Astrocyte of the spinal cord (primary cell): ENCODE measurements around the gene LOC101059915.

Experiments
- DNase-seq: peaks from one replicate; pipeline ENCODE4 v3.0.0; 2011; ENCODE audit warnings: low read depth, low spot score
- H3K4me3 ChIP-seq: 2 replicates; pipeline ENCODE4 v1.5.1; 2011; ENCODE audit warnings: low read depth, mild to moderate bottlenecking, low read length, moderate library complexity
- CTCF ChIP-seq: IDR thresholded peaks from 2 replicates; pipeline ENCODE4 v1.5.1; 2012; ENCODE audit warnings: low read depth, mild to moderate bottlenecking, low read length, inconsistent platforms
- in situ Hi-C: cut with HindIII; loops from 2 replicates; pipeline ENCODE4 v1.10.0; 2017; ENCODE audit warnings: low sequenced_read_pairs

LOC101059915 gene

GRCh38 chrX:71621603-71622002 is 45.7 kb upstream of the LOC101059915 start:
- no peak for TF ChIP-seq CTCF
- no peak overlapping the region for H3K4me3 ChIP-seq
- no peak for DNase-seq
- in situ Hi-C loops: no loop called here

GRCh38 chrX:71622032-71622575 is 45.2 kb upstream of the LOC101059915 start:
- no peak for TF ChIP-seq CTCF
- DNase-seq: no peak
- in situ Hi-C loops: no loop called here
- H3K4me3 ChIP-seq: no peak overlapping the region

- TF ChIP-seq CTCF: no peak
- peak; percentile 38 for DNase-seq
- no peak overlapping the region for H3K4me3 ChIP-seq
- in situ Hi-C loops: no loop called here
Observed at GRCh38 chrX:71622576-71623450, 44.5 kb upstream of the LOC101059915 start.

- in situ Hi-C loops: no loop called here
- H3K4me3 ChIP-seq: no peak overlapping the region
- DNase-seq: no peak
- TF ChIP-seq CTCF: no peak
Observed at GRCh38 chrX:71623714-71624113, 43.6 kb upstream of the LOC101059915 start.

GRCh38 chrX:71625471-71625870 is 41.9 kb upstream of the LOC101059915 start:
- TF ChIP-seq CTCF: no peak
- no peak overlapping the region for H3K4me3 ChIP-seq
- in situ Hi-C loops: no loop called here
- no peak for DNase-seq

- no peak for DNase-seq
- in situ Hi-C loops: no loop called here
- TF ChIP-seq CTCF: no peak
- no peak overlapping the region for H3K4me3 ChIP-seq
Observed at GRCh38 chrX:71626576-71626975, 40.8 kb upstream of the LOC101059915 start.
